GM23248 (cell line): ENCODE data around the gene GPR65.

Experiments used
- EZH2 ChIP-seq: fragments of 200-600 bp; sonication (generic); IDR thresholded peaks from 2 replicates; pipeline ENCODE4 v1.6.1; 2018; ENCODE audit warnings: antibody characterized with exemption, mild to moderate bottlenecking; ENCODE audit not compliant: insufficient read depth, poor library complexity, severe bottlenecking
- EZH2phosphoT487 ChIP-seq: fragments of 200-600 bp; sonication (generic); IDR thresholded peaks from 2 replicates; pipeline ENCODE4 v1.6.1; 2018; ENCODE audit warnings: antibody characterized with exemption, moderate library complexity, mild to moderate bottlenecking, low read depth; ENCODE audit not compliant: insufficient read depth

DNA sequence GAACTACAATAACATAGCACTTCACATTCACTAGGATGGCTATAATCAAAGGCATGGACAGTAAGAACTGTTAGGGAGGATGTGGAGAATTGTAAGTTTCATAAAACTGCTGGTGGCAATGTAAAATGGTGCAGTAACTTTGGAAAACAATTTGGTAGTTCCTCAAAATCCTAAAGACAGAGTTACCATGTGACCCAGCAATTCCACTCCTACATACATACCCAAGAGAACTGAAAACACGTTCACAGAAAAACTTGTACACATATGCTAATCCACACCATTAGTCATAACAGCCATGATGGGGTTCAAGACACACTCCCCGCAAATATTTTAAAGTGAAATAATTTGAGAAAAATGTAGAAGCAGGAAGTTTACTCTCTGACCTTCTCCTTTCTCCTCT, 43.7 kb upstream of the GPR65 start:
- TF ChIP-seq EZH2 (no peak), EZH2phosphoT487 (no peak)
